ENCODE results near the gene SLC6A18.

The SLC6A18 gene

GRCh38 chr5:1229822-1230221 is 4.6 kb downstream of the SLC6A18 start:
- TF ChIP-seq SIN3A (IDR thresholded peaks at IDR 0.05; ENCODE audit: borderline replicate concordance, insufficient read depth, low read length) (no peak), TAF1 (IDR thresholded peaks at IDR 0.05; ENCODE audit: borderline replicate concordance, insufficient read depth, low read length) (no peak), POLR2AphosphoS5 (IDR thresholded peaks at IDR 0.05; ENCODE audit: low read depth, low read length) (no peak), REST (IDR thresholded peaks at IDR 0.05; ENCODE audit: insufficient read depth in 1 of 2, low read depth in 2 of 2, low read length in 2 of 2) (no peak), FOXP2 (optimal IDR thresholded peaks at IDR 0.05; ENCODE audit: borderline replicate concordance, extremely low read depth, extremely low read length, insufficient read depth) (no peak)

GRCh38 chr5:1230551-1230950 is 5.4 kb downstream of the SLC6A18 start:
- TF ChIP-seq SIN3A (IDR thresholded peaks at IDR 0.05; ENCODE audit: borderline replicate concordance, insufficient read depth, low read length) (no peak), TAF1 (IDR thresholded peaks at IDR 0.05; ENCODE audit: borderline replicate concordance, insufficient read depth, low read length) (no peak), POLR2AphosphoS5 (IDR thresholded peaks at IDR 0.05; ENCODE audit: low read depth, low read length) (no peak), REST (IDR thresholded peaks at IDR 0.05; ENCODE audit: insufficient read depth in 1 of 2, low read depth in 2 of 2, low read length in 2 of 2) (no peak), FOXP2 (optimal IDR thresholded peaks at IDR 0.05; ENCODE audit: borderline replicate concordance, extremely low read depth, extremely low read length, insufficient read depth) (no peak)

- no peak for TF ChIP-seq TAF1 (IDR thresholded peaks at IDR 0.05; ENCODE audit: borderline replicate concordance, insufficient read depth, low read length)
- no peak for TF ChIP-seq REST (IDR thresholded peaks at IDR 0.05; ENCODE audit: insufficient read depth in 1 of 2, low read depth in 2 of 2, low read length in 2 of 2)
- TF ChIP-seq POLR2AphosphoS5 (IDR thresholded peaks at IDR 0.05; ENCODE audit: low read depth, low read length), result no peak
- TF ChIP-seq FOXP2 (optimal IDR thresholded peaks at IDR 0.05; ENCODE audit: borderline replicate concordance, extremely low read depth, extremely low read length, insufficient read depth), result no peak
- TF ChIP-seq SIN3A (IDR thresholded peaks at IDR 0.05; ENCODE audit: borderline replicate concordance, insufficient read depth, low read length), result no peak
Measured at GRCh38 chr5:1231354-1231905, 6.2 kb downstream of the SLC6A18 start.

- TF ChIP-seq TAF1 (IDR thresholded peaks at IDR 0.05; ENCODE audit: borderline replicate concordance, insufficient read depth, low read length) (no peak), POLR2AphosphoS5 (IDR thresholded peaks at IDR 0.05; ENCODE audit: low read depth, low read length) (no peak), FOXP2 (optimal IDR thresholded peaks at IDR 0.05; ENCODE audit: borderline replicate concordance, extremely low read depth, extremely low read length, insufficient read depth) (no peak), REST (IDR thresholded peaks at IDR 0.05; ENCODE audit: insufficient read depth in 1 of 2, low read depth in 2 of 2, low read length in 2 of 2) (no peak), SIN3A (IDR thresholded peaks at IDR 0.05; ENCODE audit: borderline replicate concordance, insufficient read depth, low read length) (no peak)
Measured at GRCh38 chr5:1232780-1233179, 7.6 kb downstream of the SLC6A18 start.

GRCh38 chr5:1235379-1235778 is 10.2 kb downstream of the SLC6A18 start:
- no peak for TF ChIP-seq FOXP2 (optimal IDR thresholded peaks at IDR 0.05; ENCODE audit: borderline replicate concordance, extremely low read depth, extremely low read length, insufficient read depth)
- TF ChIP-seq REST (IDR thresholded peaks at IDR 0.05; ENCODE audit: insufficient read depth in 1 of 2, low read depth in 2 of 2, low read length in 2 of 2), result no peak

Measured in PFSK-1 (cell line).